Mucosa of gallbladder (tissue), 1 donor: Measurements from ENCODE around the gene GCLC. TPM values are rescaled to one million over a fixed set of nuclear protein-coding genes. Genes with fewer than 3 reads are reported as not detected.
"Not testable (repeated sequence)": the region's sequence is repeated elsewhere in the genome, so short reads cannot be mapped to it uniquely, and the experiment has no call there.

ENCODE experiments used
- DNase-seq: peaks from one replicate; pipeline ENCODE4 v3.0.0-alpha.2; 2020; ENCODE audit warnings: low spot score
- total RNA-seq: library from RNA; stranded (reverse); gene quantifications from one replicate; pipeline ENCODE4 v1.2.1, GENCODE V29; 2021
- donor health status: DM: no; HTN: no; CAD: no.

Gene GCLC
- total RNA-seq, result 63.9 TPM

- DNase-seq, result peak; percentile 95
These were observed at the start of gene GCLC for GRCh38 chr6:53544470-53545308. GCLC (minus strand) TSS chr6:53545101; CDS start chr6:53544645, 456 bp downstream.

GRCh38 chr6:53594596-53594995 is 49.7 kb upstream of the GCLC start:
- DNase-seq, result no peak

GRCh38 chr6:53593001-53593488 is 48.1 kb upstream of the GCLC start:
- no peak for DNase-seq

- DNase-seq, result no peak
These were observed 47.0 kb upstream of the GCLC start for GRCh38 chr6:53591873-53592272.

GRCh38 chr6:53588816-53589509 is 44.1 kb upstream of the GCLC start:
- no peak for DNase-seq

- DNase-seq, result no peak
These were observed 42.4 kb upstream of the GCLC start for GRCh38 chr6:53587291-53587690.

GRCh38 chr6:53585208-53585900 is 40.5 kb upstream of the GCLC start:
- no peak for DNase-seq

- DNase-seq, result no peak
These were observed 39.8 kb upstream of the GCLC start for GRCh38 chr6:53584726-53585125.

GRCh38 chr6:53583451-53583850 is 38.5 kb upstream of the GCLC start:
- DNase-seq, result no peak

GRCh38 chr6:53582963-53583362 is 38.1 kb upstream of the GCLC start:
- no peak for DNase-seq

- DNase-seq, result no peak
These were observed 37.0 kb upstream of the GCLC start for GRCh38 chr6:53581856-53582255.

- no peak for DNase-seq
These were observed 36.4 kb upstream of the GCLC start for GRCh38 chr6:53581173-53581773.

- DNase-seq, result no peak
These were observed 34.4 kb upstream of the GCLC start for GRCh38 chr6:53579338-53579737.

- DNase-seq, result no peak
These were observed 33.5 kb upstream of the GCLC start for GRCh38 chr6:53578371-53578770.

- DNase-seq, result no peak
These were observed 28.4 kb upstream of the GCLC start for GRCh38 chr6:53573299-53573698.

- not testable (repeated sequence) for DNase-seq
These were observed 27.5 kb upstream of the GCLC start for GRCh38 chr6:53572379-53572778.

GRCh38 chr6:53568776-53569616 is 24.1 kb upstream of the GCLC start:
- DNase-seq, result no peak

- DNase-seq, result no peak
These were observed 22.8 kb upstream of the GCLC start for GRCh38 chr6:53567701-53568100.

GRCh38 chr6:53566755-53567154 is 21.9 kb upstream of the GCLC start:
- DNase-seq, result no peak

GRCh38 chr6:53565886-53566285 is 21.0 kb upstream of the GCLC start:
- DNase-seq, result no peak
